ENCODE data around the gene PCDHGC5.

Gene PCDHGC5

DNA sequence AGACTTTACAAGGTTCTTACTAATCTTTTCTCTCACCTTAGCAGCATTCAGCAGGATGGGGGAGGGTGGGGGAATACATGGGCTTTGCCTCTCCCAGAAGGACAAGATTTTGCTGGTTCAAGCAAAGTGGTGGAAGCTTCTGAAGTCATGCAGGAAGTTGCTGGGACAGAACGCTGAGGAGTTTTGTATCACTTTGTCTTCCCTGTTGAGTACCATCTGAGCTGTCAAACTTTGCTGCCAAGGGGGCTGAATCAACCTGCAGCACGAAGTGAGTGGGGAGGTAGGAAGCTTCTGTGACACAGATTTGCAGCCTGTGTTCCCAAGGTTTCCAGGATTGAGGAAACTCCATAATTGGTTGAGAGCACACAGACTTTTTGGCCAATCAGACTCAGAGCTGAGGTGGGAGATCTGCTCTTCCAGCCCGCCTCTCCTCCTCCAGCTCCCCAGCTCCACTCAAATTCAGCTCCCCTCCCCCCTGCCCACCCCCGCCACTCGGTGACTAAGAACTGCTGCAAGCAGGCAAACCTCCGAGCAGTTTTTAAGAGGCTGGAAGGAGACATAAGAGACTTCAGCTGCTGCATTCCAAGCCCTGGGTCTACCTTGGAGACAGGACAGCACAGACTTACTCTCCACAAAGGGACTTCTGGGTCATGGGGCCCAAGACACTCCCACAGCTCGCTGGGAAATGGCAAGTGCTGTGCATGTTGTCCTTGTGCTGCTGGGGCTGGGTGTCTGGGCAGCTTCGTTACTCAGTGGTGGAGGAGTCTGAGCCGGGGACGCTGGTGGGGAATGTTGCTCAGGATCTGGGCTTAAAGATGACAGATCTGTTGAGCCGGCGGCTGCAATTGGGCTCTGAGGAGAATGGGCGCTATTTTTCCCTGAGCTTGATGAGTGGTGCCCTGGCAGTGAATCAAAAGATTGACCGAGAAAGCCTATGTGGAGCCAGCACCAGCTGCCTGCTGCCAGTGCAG lies at the start of gene PCDHGC5:
PCDHGC5 (plus strand) TSS at position 491 of the 971 bp plus-strand sequence; CDS start at position 651, 160 bp downstream.
- DNase-seq, result no peak

DNA sequence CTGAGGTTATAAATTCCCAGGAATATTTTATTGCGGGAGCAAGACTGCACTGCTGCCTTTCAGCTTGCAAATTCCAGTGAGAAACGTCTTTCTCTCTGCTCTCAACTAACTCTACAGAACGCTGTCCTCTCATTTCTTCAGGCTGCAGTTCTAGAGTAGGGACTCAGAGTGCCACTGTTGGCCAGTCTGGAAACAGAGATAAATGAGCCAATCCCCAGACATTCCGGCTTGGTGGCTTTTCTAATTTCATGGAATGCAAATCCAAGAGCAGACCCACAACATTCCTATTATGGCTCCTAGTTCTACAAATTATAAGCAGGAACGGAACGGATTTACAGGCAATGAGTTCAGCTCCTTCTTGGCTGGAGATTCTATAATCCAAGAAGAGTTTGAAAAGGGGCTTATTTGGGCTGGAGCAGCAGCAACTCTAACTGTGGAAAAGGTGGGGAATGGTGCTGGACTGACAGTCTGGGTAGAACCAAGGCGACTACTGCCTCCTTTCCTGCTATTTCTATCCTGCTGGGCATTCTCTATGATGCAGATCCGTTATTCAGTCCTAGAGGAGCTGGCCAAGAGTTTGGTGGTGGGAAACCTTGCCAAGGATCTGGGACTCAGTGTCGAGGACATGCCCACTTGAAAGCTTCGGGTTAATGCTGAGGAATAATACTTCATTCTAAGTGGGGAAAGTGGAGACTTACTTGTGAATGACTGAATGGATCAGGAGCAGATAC lies 49.3 kb upstream of the PCDHGC5 start:
- DNase-seq, result no peak

DNA sequence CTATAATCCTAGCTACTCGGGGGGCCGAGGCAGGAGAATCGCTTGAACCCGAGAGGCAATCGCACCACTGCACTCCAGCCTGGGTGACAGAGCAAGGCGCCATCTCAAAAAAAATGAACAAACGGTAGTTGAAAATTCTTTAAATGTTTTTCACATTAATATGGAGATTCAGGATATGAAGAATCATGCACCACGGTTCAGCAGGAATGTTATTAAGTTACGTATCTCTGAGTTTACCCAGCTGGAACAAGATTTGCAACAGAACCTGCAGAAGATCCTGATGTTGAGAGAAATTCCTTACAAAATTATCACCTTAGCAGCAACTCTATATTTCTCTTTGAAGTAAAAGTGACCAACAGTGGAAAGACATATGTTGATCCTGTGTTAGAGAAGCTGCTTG lies 48.5 kb upstream of the PCDHGC5 start:
- no peak for DNase-seq

DNA sequence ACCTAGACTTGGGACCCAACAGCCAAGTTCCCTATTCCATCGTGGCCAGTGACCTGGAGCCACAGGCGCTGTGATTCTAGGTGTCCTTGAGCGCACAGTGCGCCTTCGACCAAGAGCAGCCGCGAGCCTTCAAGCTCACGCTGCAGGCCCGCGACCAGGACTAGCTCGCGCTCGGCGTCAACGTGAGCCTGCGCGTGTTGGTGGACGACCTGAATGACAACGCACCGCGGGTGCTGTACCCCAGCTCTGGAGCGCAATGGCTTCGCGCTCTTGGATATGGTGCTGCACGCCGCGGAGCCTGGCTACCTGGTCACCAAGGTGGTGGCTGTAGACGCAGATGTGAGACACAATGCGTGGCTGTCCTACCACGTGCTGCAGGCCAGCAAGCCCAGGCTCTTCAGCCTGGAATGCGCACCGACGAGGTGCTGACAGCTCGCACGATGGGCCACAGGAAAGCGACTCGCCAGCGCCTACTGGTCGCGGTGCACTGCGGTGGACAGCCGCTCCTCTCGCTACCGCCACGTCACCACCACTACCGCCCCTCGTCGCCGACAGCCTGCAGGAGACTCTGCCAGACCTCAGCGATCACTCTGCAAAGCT lies 47.2 kb upstream of the PCDHGC5 start:
- no peak for DNase-seq

DNA sequence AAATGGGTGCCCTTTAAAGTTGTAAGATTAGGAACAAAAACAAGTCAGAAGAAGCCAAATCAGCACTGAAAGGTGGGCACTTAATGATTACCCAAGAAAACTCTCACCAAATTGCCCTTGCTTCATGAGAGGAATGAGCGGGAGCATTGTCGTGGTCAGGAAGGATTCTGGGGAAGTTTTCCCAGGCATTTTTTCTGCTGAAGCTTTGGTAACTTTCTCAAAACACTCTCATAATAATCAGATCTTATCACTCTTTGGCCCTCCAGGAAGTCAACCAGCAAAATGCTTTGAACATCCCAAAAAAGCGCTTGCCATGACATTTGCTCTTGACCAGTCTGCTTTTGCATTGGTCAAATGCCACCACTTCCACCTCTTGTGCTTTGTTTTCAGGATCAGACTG lies 23.5 kb upstream of the PCDHGC5 start:
- DNase-seq, result no peak

DNA sequence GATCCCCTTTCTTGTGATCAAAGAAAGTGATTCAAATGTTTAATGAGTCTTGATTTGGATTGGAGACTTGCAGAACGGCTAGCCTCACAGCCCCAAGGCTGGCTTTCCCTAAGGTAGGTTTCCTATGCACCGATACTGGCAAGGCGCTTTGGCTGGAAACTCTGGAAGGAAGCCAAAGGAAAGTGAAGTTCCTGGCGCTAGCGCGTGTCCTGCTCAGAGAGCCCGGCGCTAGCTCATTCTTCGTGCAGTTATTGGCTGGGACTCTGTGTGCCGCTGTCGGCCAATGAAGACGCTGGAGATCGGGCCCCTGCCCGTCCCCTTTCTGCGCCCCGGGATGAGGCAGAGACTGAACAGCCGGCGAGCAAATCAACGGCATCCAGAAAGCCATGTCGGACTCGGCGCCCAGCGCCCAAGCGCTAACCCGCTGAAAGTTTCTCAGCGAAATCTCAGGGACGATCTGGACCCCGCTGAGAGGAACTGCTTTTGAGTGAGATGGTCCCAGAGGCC lies 13.2 kb upstream of the PCDHGC5 start, which contains the start of gene PCDHGC3:
PCDHGC3 (plus strand) TSS at position 342 of the 507 bp plus-strand sequence; CDS start at position 493, 151 bp downstream.
- peak; percentile 95 for DNase-seq

DNA sequence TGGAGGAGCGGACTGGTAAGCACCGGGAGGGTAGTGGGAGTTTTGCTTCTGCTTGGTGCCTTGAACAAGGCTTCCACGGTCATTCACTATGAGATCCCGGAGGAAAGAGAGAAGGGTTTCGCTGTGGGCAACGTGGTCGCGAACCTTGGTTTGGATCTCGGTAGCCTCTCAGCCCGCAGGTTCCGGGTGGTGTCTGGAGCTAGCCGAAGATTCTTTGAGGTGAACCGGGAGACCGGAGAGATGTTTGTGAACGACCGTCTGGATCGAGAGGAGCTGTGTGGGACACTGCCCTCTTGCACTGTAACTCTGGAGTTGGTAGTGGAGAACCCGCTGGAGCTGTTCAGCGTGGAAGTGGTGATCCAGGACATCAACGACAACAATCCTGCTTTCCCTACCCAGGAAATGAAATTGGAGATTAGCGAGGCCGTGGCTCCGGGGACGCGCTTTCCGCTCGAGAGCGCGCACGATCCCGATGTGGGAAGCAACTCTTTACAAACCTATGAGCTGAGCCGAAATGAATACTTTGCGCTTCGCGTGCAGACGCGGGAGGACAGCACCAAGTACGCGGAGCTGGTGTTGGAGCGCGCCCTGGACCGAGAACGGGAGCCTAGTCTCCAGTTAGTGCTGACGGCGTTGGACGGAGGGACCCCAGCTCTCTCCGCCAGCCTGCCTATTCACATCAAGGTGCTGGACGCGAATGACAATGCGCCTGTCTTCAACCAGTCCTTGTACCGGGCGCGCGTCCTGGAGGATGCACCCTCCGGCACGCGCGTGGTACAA lies 12.6 kb upstream of the PCDHGC5 start:
- DNase-seq, result peak; percentile 22

DNA sequence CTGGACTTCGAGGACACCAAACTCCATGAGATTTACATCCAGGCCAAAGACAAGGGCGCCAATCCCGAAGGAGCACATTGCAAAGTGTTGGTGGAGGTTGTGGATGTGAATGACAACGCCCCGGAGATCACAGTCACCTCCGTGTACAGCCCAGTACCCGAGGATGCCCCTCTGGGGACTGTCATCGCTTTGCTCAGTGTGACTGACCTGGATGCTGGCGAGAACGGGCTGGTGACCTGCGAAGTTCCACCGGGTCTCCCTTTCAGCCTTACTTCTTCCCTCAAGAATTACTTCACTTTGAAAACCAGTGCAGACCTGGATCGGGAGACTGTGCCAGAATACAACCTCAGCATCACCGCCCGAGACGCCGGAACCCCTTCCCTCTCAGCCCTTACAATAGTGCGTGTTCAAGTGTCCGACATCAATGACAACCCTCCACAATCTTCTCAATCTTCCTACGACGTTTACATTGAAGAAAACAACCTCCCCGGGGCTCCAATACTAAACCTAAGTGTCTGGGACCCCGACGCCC lies 11.8 kb upstream of the PCDHGC5 start:
- DNase-seq, result no peak

DNA sequence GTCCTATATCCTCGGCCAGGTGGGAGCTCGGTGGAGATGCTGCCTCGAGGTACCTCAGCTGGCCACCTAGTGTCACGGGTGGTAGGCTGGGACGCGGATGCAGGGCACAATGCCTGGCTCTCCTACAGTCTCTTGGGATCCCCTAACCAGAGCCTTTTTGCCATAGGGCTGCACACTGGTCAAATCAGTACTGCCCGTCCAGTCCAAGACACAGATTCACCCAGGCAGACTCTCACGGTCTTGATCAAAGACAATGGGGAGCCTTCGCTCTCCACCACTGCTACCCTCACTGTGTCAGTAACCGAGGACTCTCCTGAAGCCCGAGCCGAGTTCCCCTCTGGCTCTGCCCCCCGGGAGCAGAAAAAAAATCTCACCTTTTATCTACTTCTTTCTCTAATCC lies 11.1 kb upstream of the PCDHGC5 start:
- DNase-seq, result no peak

DNA sequence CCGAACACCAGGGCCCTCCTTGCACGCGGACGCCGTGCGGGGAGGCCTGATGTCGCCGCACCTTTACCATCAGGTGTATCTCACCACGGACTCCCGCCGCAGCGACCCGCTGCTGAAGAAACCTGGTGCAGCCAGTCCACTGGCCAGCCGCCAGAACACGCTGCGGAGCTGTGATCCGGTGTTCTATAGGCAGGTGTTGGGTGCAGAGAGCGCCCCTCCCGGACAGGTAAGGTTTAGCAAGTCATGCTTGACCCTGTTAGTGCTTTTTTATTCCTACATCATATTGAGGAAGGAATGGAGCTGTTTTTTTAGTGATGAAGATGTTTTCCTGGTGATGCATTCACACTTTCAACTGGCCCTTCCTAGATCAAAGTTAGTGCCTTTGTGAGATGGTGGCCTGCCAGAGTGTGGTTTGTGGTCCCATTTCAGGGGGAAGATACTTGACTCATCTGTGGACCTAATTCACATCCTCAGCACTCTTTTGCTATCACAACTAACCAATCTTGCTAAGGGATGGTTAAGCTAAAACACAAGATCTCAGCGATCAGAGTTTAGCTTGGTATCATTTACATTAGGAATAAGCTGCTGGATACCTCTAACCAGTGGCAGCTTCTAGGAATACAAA lies 10.4 kb upstream of the PCDHGC5 start:
- DNase-seq, result no peak

DNA sequence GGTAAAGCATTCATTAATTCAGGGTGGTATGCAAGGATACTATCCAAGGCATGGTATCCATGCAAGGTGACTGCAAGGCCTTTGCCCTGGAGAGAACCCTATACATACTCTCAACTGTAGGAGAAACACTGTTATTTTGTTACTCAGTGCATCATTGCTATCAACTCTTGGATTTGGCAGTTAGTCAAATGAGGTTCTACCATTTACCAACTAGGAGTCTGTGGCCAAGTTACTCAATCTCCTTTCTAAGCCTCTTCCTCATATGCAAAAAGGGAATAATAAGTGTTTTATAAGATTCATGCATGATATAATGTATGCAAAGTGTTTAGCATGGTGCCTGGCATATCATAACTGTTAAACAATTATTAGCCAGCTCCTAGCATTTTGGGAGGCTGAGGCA lies 9.1 kb upstream of the PCDHGC5 start:
- DNase-seq, result no peak

DNA sequence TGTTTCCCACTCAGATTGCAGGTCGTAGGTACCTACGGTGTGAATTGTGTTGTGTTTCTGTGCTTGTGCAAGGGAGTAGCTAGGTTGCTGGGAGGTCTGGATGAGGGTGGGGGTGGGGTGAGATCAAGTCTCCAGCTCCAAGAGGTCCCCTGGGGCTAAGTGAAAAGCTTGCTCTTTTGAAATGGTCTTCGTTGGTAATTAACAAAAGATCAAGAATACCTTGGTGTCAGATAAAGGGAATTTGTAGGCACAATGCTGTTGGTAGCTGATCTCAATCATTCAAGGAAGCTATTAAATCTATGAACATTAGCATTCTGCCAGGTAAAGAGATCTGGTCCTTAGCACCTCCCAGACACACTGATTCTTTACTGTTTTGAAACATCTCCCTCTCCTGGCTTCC lies 5.0 kb upstream of the PCDHGC5 start:
- no peak for DNase-seq

DNA sequence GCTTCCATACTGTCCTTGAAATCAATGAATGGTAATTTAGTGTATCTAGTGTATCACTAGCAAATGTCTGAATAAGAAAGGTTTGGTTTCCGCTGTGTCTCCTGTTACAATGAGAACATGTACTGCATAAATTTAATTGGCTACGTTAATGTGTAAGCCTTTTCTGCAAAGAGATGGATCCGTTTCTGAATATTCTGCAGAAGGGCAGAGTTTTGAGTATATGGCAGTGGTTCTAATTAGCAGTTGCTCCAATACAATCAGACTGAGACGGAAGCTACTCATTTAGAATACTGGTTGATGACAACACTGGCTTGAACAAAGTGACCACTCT lies 4.6 kb upstream of the PCDHGC5 start:
- DNase-seq, result no peak

DNA sequence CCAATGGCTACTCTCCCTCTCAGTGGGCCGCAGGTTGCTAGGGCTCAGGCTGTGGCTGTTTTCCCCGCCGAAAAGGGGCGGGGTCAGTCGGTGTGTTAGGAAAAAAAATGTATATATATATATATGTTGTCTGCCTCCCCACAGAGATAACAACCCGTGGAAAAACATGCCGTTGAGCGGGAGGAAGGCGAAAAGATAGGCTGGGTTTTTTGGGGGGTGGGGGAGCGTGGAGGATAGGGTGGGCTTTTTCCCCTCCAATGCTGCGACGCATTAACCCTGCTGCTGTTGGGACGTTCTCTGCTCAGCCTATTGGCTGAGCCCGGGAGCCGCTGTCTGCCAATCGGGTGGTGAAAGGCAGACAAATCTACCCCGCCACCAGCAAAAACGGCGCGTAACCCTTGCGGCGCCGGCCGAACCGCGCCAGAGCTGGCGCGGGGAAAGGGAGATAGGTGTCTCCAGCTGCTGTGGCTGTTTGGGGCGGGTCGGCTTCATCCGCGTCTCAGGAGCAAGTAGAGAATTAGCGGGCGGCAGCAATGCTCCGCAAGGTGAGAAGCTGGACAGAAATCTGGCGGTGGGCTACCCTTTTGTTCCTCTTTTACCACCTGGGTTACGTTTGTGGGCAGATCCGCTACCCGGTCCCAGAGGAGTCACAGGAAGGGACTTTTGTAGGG lies 4.1 kb upstream of the PCDHGC5 start, which contains the start of gene PCDHGC4:
PCDHGC4 (plus strand) TSS at position 390 of the 671 bp plus-strand sequence; CDS start at position 534, 144 bp downstream.
- DNase-seq, result no peak

DNA sequence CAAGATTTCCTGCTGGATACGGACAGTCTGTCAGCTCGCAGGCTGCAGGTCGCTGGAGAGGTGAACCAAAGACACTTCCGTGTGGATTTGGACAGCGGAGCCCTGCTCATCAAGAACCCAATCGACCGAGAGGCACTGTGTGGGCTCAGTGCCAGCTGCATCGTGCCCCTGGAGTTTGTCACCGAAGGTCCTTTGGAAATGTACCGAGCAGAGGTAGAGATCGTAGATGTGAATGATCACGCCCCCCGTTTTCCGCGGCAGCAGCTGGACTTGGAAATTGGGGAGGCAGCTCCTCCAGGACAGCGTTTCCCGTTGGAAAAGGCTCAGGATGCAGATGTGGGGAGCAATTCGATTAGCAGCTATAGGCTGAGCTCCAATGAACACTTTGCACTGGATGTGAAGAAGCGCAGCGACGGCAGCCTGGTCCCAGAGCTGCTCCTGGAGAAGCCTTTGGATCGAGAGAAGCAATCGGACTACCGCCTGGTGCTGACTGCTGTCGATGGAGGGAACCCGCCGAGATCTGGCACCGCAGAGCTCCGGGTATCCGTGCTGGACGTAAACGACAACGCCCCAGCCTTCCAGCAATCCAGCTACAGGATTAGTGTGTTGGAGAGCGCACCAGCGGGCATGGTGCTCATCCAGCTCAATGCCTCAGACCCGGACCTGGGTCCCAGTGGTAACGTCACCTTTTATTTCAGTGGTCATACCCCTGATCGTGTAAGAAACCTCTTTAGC lies 3.4 kb upstream of the PCDHGC5 start:
- no peak for DNase-seq

DNA sequence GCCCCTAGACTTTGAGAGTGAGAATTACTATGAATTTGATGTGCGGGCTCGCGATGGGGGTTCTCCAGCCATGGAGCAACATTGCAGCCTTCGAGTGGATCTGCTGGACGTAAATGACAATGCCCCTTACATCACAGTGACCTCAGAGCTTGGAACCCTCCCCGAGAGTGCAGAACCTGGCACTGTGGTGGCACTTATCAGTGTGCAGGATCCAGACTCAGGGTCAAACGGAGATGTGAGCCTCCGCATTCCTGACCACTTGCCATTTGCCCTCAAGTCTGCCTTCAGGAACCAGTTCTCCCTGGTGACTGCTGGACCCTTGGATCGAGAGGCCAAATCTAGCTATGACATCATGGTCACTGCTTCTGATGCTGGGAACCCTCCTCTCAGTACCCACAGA lies 2.8 kb upstream of the PCDHGC5 start:
- DNase-seq, result no peak

DNA sequence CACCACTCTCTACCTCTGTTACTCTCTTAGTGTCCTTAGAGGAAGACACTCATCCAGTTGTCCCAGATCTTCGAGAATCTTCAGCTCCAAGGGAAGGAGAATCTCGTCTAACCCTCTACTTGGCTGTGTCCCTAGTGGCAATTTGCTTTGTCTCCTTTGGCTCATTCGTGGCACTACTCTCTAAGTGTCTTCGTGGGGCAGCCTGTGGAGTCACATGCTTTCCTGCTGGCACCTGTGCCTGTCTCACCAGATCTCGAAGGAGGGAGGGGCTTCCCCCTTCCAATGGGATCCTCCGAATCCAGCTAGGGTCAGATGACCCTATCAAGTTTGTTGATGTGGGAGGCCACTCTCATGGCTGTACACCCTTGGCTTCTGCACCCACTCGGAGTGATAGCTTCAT lies 1.8 kb upstream of the PCDHGC5 start:
- DNase-seq, result no peak

DNA sequence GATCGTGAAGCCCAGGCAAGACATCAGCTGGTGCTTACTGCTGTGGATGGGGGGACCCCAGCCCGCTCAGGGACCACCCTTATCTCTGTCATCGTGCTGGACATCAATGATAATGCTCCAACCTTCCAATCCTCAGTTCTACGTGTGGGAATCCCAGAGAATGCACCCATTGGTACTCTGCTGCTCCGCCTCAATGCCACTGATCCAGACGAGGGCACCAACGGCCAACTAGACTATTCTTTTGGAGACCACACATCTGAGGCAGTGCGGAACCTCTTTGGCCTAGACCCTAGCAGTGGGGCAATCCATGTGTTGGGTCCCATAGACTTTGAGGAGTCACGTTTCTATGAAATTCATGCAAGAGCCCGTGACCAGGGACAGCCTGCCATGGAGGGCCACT lies 960 bp downstream of the PCDHGC5 start:
- DNase-seq, result no peak

DNA sequence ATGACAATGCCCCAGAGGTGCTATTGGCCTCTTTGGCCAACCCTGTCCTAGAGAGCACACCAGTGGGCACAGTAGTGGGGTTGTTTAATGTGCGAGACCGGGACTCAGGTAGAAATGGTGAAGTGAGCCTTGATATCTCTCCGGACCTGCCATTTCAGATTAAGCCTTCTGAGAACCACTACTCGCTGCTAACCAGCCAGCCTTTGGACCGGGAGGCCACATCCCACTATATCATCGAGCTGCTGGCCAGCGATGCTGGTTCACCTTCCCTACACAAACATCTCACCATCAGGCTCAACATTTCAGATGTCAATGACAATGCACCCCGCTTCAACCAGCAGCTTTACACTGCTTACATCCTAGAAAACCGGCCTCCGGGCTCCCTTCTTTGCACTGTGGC lies 1.4 kb downstream of the PCDHGC5 start:
- no peak for DNase-seq

DNA sequence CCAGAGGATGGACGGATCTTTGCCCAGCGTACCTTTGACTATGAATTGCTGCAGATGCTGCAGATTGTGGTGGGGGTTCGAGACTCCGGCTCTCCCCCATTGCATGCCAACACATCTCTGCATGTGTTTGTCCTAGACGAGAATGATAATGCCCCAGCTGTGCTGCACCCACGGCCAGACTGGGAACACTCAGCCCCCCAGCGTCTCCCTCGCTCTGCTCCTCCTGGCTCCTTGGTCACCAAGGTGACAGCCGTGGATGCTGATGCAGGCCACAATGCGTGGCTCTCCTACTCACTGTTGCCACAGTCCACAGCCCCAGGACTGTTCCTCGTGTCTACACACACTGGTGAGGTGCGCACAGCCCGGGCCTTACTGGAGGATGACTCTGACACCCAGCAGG lies 1.9 kb downstream of the PCDHGC5 start:
- DNase-seq, result no peak
